GM21381 (cell line): Measurements from ENCODE around the gene LCE1C.

Source experiments
- ATAC-seq: cut with Tn5 transposase; IDR thresholded peaks from one replicate; pipeline ENCODE4 v1.9.1; 2021; ENCODE audit warnings: mild to moderate bottlenecking, moderate library complexity; ENCODE audit not compliant: unreplicated experiment

The LCE1C gene

GRCh38 chr1:152806576-152806975, at the start of gene LCE1C:
Gene LCE1C, minus strand, starts transcription at chr1:152806651. Its CDS starts 1,173 bp downstream, at chr1:152805478.
- ATAC-seq: no peak

DNA sequence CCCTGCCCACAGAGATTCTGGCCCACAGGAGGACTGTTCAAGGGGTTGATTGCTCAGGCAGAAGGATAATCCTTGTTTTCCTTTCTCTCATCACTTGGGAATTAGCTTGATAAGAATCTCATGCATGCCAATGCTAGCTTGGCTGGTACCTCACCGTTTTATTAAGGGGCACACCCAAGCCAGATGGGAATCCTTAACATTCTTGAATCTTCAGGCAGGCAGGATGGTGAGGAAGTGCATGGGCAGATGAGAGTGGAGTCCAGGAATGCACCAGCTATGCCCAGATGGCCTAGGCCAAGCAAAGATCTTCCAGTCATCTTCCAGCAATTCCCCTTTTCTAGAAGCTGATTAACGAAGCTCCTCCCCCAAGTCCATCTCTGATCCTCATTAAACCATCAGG, 49.2 kb upstream of the LCE1C start:
- ATAC-seq: no peak

- no peak for ATAC-seq
These were observed 36.1 kb upstream of the LCE1C start, which contains the start of gene LCE6A for GRCh38 chr1:152842556-152842955. Gene LCE6A, plus strand, starts transcription at chr1:152842856. Its CDS starts 665 bp downstream, at chr1:152843521.

DNA sequence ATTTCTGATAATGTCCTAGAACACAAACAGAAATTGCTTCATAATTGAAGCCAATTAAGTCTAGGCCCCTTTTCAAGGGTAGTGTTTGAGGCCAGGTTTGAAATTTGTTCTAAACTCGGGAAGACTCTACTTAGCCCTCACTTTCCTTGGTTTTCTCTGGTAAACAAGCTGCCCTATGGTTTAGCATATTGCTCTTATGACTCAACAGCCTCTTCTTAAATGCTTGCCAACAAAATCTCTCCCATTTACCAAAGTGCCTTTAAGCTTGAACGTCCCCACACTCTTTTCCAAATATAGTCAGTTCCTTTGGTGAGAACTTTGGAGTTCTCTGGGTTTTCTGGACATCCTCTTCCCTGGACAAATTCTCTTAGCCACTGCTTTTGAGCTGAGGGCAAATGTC, 30.4 kb upstream of the LCE1C start:
- ATAC-seq: no peak

- ATAC-seq: no peak
These were observed 20.7 kb upstream of the LCE1C start, which contains the start of gene LCE1A for GRCh38 chr1:152827173-152827572. Gene LCE1A, plus strand, starts transcription at chr1:152827473. Its CDS starts 0 bp downstream, at chr1:152827473.

- no peak for ATAC-seq
These were observed 18.5 kb upstream of the LCE1C start for GRCh38 chr1:152824964-152825363.

DNA sequence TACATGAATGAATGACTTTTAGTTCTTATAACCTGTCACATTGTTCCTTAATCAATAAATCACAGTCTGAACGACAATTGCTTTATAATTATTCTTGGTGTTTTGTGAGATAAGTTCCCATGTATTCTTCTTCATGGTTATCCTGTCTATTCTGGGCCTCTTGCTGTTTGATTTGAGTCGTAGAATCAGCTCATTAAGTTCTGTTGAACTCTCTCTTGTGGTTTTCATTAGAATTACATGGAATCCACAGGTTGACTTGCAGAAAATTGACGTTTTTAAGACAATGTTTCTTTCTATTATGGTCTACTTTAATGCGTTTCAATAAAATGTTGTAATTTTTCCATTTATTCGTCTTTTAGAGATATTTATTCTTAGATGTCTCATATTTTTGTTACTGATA, 16.8 kb upstream of the LCE1C start:
- no peak for ATAC-seq

DNA sequence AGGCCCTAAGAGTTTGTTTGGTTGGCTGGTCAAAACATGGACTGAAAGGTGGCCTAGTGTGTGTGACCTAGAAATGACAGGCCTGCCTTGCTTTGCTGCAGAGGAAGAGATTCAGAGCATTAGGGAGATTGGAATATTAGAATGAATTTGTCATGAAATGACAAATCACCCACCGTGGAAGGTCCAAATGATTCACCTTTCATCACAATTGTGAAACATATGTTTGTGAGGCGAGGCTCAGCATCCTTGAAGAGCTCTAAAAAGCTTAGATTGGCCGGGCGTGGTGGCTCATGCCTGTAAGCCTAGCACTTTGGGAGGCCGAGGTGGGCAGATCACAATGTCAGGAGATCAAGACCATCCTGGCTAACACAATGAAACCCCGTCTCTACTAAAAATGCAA, 10.9 kb upstream of the LCE1C start:
- ATAC-seq: no peak

DNA sequence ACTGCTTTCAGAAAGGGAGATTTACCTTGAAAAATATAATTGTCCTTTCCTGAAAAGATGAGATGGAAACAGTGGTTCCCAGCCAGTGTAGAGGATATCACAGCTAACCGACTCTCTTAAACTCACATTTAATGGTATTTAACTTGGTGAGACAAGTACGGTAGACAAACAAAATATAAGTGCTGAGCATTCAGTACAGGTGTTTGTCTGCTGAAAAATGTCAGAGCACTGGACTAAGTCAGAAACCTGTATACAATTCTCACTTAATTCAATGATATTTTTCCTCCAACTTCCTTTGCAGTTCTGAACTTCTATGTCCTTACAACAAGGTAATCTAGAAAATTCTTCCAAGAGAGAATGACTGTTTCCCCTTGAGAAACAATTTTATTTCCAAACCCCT, 5.2 kb upstream of the LCE1C start, which contains the start of gene LCE1B:
Gene LCE1B, plus strand, starts transcription at position 301 of the 400 bp plus-strand sequence. CDS start 476 bp downstream, outside the sequence.
- ATAC-seq: no peak

GRCh38 chr1:152811050-152811449, 4.6 kb upstream of the LCE1C start:
- ATAC-seq: no peak

DNA sequence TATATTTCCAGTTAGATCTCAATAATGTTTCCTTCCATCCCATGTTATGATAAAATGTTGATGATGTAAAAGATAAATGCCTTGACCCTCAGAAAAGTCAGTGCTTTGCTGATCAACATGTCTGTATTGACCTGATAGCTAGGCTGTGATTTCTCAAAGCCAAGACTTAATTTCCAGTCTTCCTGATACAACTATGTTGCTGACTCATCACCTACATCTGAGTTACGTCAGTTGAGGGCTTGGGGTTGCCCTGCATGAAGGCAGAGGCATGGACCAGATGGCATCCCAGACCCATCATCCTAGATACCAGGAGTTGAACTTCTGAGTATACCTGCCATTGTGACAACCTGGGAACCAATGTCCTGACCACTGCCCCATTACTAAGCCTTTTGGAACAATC, 5.1 kb downstream of the LCE1C start:
- ATAC-seq: no peak

GRCh38 chr1:152796421-152796820, 10.0 kb downstream of the LCE1C start, which contains the start of gene LCE1D:
Gene LCE1D, plus strand, starts transcription at chr1:152796721. Its CDS starts 1,074 bp downstream, at chr1:152797795.
- no peak for ATAC-seq

DNA sequence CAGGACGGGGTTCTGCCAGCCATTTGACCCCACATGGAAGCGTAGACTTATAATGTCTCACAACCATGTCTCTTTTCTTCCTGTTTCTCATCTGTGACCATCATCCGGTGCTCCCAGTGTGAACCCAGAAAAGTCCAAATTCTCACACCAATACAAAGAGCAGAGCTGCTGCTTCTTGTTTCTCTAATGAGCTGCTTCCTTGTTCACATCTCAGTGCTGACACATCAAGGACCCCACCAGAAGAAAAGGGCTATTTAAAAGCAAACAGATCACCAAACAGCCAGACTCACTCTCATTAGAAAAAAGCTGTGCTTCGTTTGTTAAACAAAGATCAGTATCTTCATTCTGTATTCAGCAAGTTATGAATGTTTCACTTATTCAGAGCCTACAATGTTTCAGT, 10.8 kb downstream of the LCE1C start:
- ATAC-seq: no peak

- no peak for ATAC-seq
These were observed 20.4 kb downstream of the LCE1C start, which contains the start of gene LCE1E for GRCh38 chr1:152786077-152786476. Gene LCE1E, plus strand, starts transcription at chr1:152786257. Its CDS starts 1,043 bp downstream, at chr1:152787300.

- no peak for ATAC-seq
These were observed 23.4 kb downstream of the LCE1C start for GRCh38 chr1:152783095-152783494.

GRCh38 chr1:152777510-152778137, 28.8 kb downstream of the LCE1C start:
- no peak for ATAC-seq

DNA sequence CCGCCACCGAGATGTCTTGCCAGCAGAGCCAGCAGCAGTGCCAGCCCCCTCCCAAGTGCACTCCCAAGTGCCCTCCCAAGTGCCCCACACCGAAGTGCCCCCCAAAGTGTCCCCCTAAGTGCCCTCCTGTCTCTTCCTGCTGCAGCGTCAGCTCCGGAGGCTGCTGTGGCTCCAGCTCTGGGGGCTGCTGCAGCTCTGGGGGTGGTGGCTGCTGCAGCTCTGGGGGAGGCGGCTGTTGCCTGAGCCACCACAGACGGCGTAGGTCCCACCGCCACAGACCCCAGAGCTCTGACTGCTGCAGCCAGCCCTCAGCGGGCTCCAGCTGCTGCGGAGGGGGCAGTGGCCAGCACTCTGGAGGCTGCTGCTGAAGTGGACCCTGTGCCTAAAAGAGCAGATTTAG, 30.1 kb downstream of the LCE1C start:
- ATAC-seq: no peak

DNA sequence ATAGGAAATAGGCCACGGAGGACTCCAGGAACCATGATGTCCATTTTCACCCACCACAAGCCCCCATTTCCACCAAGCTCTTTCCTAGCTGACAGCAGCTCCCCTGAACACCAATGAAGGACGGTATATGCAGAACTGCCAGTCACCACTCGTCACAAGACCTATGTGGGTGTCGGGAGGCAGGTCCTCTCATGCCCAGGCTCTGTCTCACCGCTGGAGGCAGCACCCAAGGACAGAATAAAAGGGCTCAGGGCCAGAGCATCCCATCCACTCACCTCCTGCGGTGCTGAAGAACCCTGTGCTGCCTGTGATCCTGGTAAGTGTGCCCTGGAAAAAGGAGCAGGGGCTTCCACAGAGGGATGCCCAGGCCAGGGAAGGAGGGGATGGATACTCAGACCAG, 31.6 kb downstream of the LCE1C start, which contains the start of gene LCE1F:
Gene LCE1F, plus strand, starts transcription at position 266 of the 400 bp plus-strand sequence. CDS start 1,232 bp downstream, outside the sequence.
- no peak for ATAC-seq

DNA sequence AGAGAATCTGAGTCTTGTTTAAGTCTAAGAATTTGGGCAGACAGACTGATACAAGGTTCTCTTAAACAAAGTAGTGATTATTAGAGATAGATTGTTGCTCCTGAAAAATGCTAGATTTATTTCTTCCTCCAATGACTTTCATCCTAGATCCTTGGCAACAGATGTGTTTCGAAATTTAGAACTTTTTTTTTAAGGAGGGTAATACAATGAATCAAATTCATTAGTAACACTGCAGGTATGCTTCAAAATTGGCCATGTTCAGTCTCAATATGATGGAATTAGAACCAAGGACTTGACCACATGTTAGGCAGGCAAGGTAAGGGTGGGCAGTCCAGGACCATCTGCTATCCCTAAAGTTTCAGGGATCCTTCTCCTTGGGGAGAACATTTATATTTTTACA, 36.0 kb downstream of the LCE1C start:
- no peak for ATAC-seq

GRCh38 chr1:152768847-152769533, 37.5 kb downstream of the LCE1C start:
- no peak for ATAC-seq

GRCh38 chr1:152761609-152762213, 44.7 kb downstream of the LCE1C start:
- ATAC-seq: no peak
